HG02798 (cell line): Measurements from ENCODE around the gene NCKAP5.
A peak's percentile ranks its signal among the peaks of the same experiment; 100 is the strongest.

ENCODE experiments used
- ATAC-seq: cut with Tn5 transposase; IDR thresholded peaks from one replicate; pipeline ENCODE4 v1.9.1; 2021; ENCODE audit warnings: mild to moderate bottlenecking; ENCODE audit not compliant: unreplicated experiment, poor library complexity

The NCKAP5 gene

GRCh38 chr2:133502678-133503077 lies 65.6 kb downstream of the NCKAP5 start:
- ATAC-seq = no peak

GRCh38 chr2:133500917-133501316 lies 67.3 kb downstream of the NCKAP5 start:
- ATAC-seq = no peak

GRCh38 chr2:133498662-133499585 lies 69.3 kb downstream of the NCKAP5 start:
- peak; percentile 70 for ATAC-seq

- ATAC-seq = no peak
Measured at GRCh38 chr2:133497951-133498565, 70.2 kb downstream of the NCKAP5 start.

GRCh38 chr2:133497270-133497893 lies 70.9 kb downstream of the NCKAP5 start:
- no peak for ATAC-seq

- ATAC-seq = no peak
Measured at GRCh38 chr2:133496501-133497269, 71.6 kb downstream of the NCKAP5 start.

GRCh38 chr2:133495226-133495625 lies 73.0 kb downstream of the NCKAP5 start:
- no peak for ATAC-seq

- no peak for ATAC-seq
Measured at GRCh38 chr2:133492719-133493380, 75.4 kb downstream of the NCKAP5 start.

- no peak for ATAC-seq
Measured at GRCh38 chr2:133490411-133490980, 77.8 kb downstream of the NCKAP5 start.

- ATAC-seq = no peak
Measured at GRCh38 chr2:133489641-133490410, 78.4 kb downstream of the NCKAP5 start.

- no peak for ATAC-seq
Measured at GRCh38 chr2:133489146-133489545, 79.1 kb downstream of the NCKAP5 start.

GRCh38 chr2:133486771-133487191 lies 81.5 kb downstream of the NCKAP5 start:
- no peak for ATAC-seq

- no peak for ATAC-seq
Measured at GRCh38 chr2:133485868-133486267, 82.4 kb downstream of the NCKAP5 start.

- ATAC-seq = no peak
Measured at GRCh38 chr2:133484784-133485183, 83.5 kb downstream of the NCKAP5 start.

- ATAC-seq = no peak
Measured at GRCh38 chr2:133484106-133484505, 84.2 kb downstream of the NCKAP5 start.

GRCh38 chr2:133483181-133483580 lies 85.1 kb downstream of the NCKAP5 start:
- no peak for ATAC-seq

- no peak for ATAC-seq
Measured at GRCh38 chr2:133480707-133481429, 87.4 kb downstream of the NCKAP5 start.

GRCh38 chr2:133477616-133477990 lies 90.7 kb downstream of the NCKAP5 start:
- ATAC-seq = no peak
